Measurements from ENCODE around the gene NOLC1.

DNA sequence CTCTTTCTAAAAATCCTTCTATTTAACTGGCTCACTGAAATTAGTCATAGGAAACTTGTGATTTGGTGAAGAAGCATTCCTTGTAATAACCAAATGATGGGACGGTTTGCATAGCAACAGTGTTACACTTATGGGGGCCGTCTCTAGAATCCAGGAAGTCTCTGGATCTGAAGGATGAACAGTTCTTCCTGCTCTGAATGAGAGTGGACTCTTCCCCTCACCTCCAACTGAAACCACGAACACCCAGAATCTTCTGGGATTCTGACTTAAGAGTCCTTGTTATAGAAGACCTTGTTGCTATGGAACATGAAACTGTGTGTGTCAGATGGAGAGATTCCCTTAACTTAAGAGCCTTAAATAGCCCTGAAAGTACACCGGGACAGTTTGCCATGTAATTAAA, 23.2 kb downstream of the NOLC1 start:
- TF ChIP-seq, protein P1, sequence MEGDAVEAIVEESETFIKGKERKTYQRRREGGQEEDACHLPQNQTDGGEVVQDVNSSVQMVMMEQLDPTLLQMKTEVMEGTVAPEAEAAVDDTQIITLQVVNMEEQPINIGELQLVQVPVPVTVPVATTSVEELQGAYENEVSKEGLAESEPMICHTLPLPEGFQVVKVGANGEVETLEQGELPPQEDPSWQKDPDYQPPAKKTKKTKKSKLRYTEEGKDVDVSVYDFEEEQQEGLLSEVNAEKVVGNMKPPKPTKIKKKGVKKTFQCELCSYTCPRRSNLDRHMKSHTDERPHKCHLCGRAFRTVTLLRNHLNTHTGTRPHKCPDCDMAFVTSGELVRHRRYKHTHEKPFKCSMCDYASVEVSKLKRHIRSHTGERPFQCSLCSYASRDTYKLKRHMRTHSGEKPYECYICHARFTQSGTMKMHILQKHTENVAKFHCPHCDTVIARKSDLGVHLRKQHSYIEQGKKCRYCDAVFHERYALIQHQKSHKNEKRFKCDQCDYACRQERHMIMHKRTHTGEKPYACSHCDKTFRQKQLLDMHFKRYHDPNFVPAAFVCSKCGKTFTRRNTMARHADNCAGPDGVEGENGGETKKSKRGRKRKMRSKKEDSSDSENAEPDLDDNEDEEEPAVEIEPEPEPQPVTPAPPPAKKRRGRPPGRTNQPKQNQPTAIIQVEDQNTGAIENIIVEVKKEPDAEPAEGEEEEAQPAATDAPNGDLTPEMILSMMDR (IDR thresholded peaks at IDR 0.05): no peak
- TF ChIP-seq POLR2A (IDR thresholded peaks at IDR 0.05): no peak

Measured in breast epithelium (tissue), 3 donors.